ENCODE data around the gene RAP2A. TPM values are rescaled to one million over a fixed set of nuclear protein-coding genes. Genes with fewer than 3 reads are reported as not detected.

The RAP2A gene
- total and polyA plus RNA-seq, 2 experiments from 2014 or later: 12.1 to 41.9 TPM

- Histone ChIP-seq H3K27ac (no peak overlapping the region), H3K9me2 (replicated peaks; ENCODE audit: insufficient read depth) (no peaks in the 10 kb centered on the region), H2AFZ (no peak overlapping the region), H3K4me2 (peak overlapping the region; percentile 78), H3K27me3 (no peaks in the 10 kb centered on the region), H3K79me2 (peaks cover 71% of the 10 kb centered on the region), H3K9me3 (ENCODE audit: low read depth) (no peaks in the 10 kb centered on the region), H3K36me3 (replicated peaks; ENCODE audit: insufficient read depth, low read depth) (no peaks in the 10 kb centered on the region), H3K4me1 (ENCODE audit: insufficient read depth) (peaks cover 3% of the 10 kb centered on the region), H3K4me3 (no peak overlapping the region), H4K20me1 (ENCODE audit: insufficient read depth, poor library complexity, severe bottlenecking) (peaks cover 5% of the 10 kb centered on the region)
- WGBS (ENCODE audit: low lambda C conversion rate, missing lambda C conversion rate): 90% methylated on average over 2 of the region's 2 CpGs
- DNase-seq (ENCODE audit: low spot score): no peak
- TF ChIP-seq EZH2 (IDR thresholded peaks at IDR 0.05; ENCODE audit: borderline replicate concordance) (no peak), EZH2phosphoT487 (IDR thresholded peaks at IDR 0.05; ENCODE audit: low read depth, severe bottlenecking, unreplicated experiment) (no peak)
These were observed 2.9 kb downstream of the RAP2A start for GRCh38 chr13:97436845-97437244.

- Histone ChIP-seq H2AFZ (no peak overlapping the region), H3K27ac (no peak overlapping the region), H3K36me3 (replicated peaks; ENCODE audit: insufficient read depth, low read depth) (no peaks in the 10 kb centered on the region), H3K4me2 (peak overlapping the region; percentile 78), H3K9me2 (replicated peaks; ENCODE audit: insufficient read depth) (no peaks in the 10 kb centered on the region), H3K4me1 (ENCODE audit: insufficient read depth) (no peaks in the 10 kb centered on the region), H3K79me2 (peaks cover 79% of the 10 kb centered on the region), H4K20me1 (ENCODE audit: insufficient read depth, poor library complexity, severe bottlenecking) (peaks cover 5% of the 10 kb centered on the region), H3K27me3 (no peaks in the 10 kb centered on the region), H3K9me3 (ENCODE audit: low read depth) (no peaks in the 10 kb centered on the region), H3K4me3 (no peak overlapping the region)
- TF ChIP-seq CTCF (IDR thresholded peaks at IDR 0.05; ENCODE audit: poor library complexity): no peak
- TF ChIP-seq EZH2phosphoT487 (IDR thresholded peaks at IDR 0.05; ENCODE audit: low read depth, severe bottlenecking, unreplicated experiment): no peak
- TF ChIP-seq EZH2 (IDR thresholded peaks at IDR 0.05; ENCODE audit: borderline replicate concordance): no peak
- DNase-seq (ENCODE audit: low spot score): no peak
- WGBS (ENCODE audit: low lambda C conversion rate, missing lambda C conversion rate): 98% methylated on average over 2 of the region's 2 CpGs
These were observed 3.8 kb downstream of the RAP2A start for GRCh38 chr13:97437729-97438128.

- Histone ChIP-seq H2AFZ (no peak overlapping the region), H4K20me1 (ENCODE audit: insufficient read depth, poor library complexity, severe bottlenecking) (peaks cover 5% of the 10 kb centered on the region), H3K27me3 (no peaks in the 10 kb centered on the region), H3K9me2 (replicated peaks; ENCODE audit: insufficient read depth) (no peaks in the 10 kb centered on the region), H3K9me3 (ENCODE audit: low read depth) (no peaks in the 10 kb centered on the region), H3K27ac (no peak overlapping the region), H3K4me1 (ENCODE audit: insufficient read depth) (no peaks in the 10 kb centered on the region), H3K79me2 (peaks cover 92% of the 10 kb centered on the region), H3K36me3 (replicated peaks; ENCODE audit: insufficient read depth, low read depth) (no peaks in the 10 kb centered on the region), H3K4me3 (no peak overlapping the region), H3K4me2 (no peak overlapping the region)
- no peak for TF ChIP-seq EZH2phosphoT487 (IDR thresholded peaks at IDR 0.05; ENCODE audit: low read depth, severe bottlenecking, unreplicated experiment)
- TF ChIP-seq EZH2 (IDR thresholded peaks at IDR 0.05; ENCODE audit: borderline replicate concordance): no peak
- TF ChIP-seq CTCF (IDR thresholded peaks at IDR 0.05; ENCODE audit: poor library complexity): no peak
- DNase-seq (ENCODE audit: low spot score): no peak
- WGBS (ENCODE audit: low lambda C conversion rate, missing lambda C conversion rate): 81% methylated on average over 3 of the region's 3 CpGs
These were observed 5.1 kb downstream of the RAP2A start for GRCh38 chr13:97438856-97439595.

- H3K9me3 ChIP-seq (ENCODE audit: low read depth): no peaks in the 10 kb centered on the region
- no peak overlapping the region for H3K27ac ChIP-seq
- WGBS (ENCODE audit: low lambda C conversion rate, missing lambda C conversion rate): 94% methylated on average over 2 of the region's 2 CpGs
- DNase-seq (ENCODE audit: low spot score): no peak
- no peak for TF ChIP-seq EZH2 (IDR thresholded peaks at IDR 0.05; ENCODE audit: borderline replicate concordance)
- H2AFZ ChIP-seq: no peak overlapping the region
- peaks cover 5% of the 10 kb centered on the region for H4K20me1 ChIP-seq (ENCODE audit: insufficient read depth, poor library complexity, severe bottlenecking)
- H3K27me3 ChIP-seq: no peaks in the 10 kb centered on the region
- H3K79me2 ChIP-seq: peaks cover 95% of the 10 kb centered on the region
- H3K9me2 ChIP-seq (replicated peaks; ENCODE audit: insufficient read depth): no peaks in the 10 kb centered on the region
- no peaks in the 10 kb centered on the region for H3K36me3 ChIP-seq (replicated peaks; ENCODE audit: insufficient read depth, low read depth)
- no peaks in the 10 kb centered on the region for H3K4me1 ChIP-seq (ENCODE audit: insufficient read depth)
- no peak overlapping the region for H3K4me3 ChIP-seq
- no peak overlapping the region for H3K4me2 ChIP-seq
These were observed 6.7 kb downstream of the RAP2A start for GRCh38 chr13:97440598-97441170.

Data from hepatocyte (in vitro differentiated cells).